Iris pigment epithelial cell (primary cell): ENCODE measurements around the gene ADD2.
"Not testable (repeated sequence)": the region's sequence is repeated elsewhere in the genome, so short reads cannot be mapped to it uniquely, and the experiment has no call there.

Experiments used
- DNase-seq: peaks from one replicate; pipeline ENCODE4 v3.0.0-alpha.2; 2011; ENCODE audit warnings: low read depth

Gene ADD2

DNA sequence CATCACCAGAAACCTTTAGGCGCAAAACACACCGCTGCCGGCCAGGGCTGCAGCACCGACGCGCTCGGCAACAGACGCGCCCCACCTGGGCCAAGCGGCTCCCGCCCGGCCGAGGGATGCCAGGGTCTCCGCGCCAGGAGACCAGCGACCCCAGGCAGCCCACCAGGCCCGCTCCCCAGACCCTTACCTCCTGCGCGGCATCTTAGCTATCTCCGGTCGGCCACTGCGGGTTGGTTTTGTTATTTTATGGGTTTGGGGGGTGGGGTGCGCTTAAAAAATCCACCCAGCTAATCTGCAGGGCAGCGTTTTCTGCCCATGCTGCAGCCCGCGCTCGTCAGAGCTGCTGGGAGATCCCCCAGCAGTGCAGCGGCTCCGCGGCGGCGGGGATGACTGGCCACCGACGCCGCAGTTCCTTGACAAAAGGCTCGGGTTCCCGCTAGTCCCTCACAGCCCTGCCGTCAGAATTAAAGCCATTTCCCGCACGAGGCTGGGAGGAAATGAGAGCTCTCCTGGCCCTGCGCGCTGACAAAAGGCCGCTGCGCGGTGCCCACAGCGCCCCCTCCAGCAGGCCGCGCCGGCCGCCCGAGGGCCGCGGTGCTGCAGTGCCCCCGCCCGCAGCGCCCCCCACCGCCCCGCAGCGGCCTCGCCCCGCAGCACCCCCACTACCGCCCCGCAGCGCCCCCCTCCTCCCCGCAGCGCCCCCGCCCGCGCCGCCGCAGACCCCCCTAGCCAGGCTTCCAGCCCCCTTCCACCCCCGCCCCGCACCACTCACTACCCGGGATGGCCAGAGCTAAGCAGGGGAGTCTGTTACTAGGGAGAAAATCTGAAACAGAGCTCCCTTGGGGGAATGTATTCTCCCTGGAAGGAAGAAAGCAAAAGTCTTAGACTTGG, at the start of gene ADD2:
Gene ADD2 (minus strand): TSS at position 502 of the 891 bp plus-strand sequence. CDS start 61,792 bp downstream, outside the sequence.
- peak; percentile 15 for DNase-seq

DNA sequence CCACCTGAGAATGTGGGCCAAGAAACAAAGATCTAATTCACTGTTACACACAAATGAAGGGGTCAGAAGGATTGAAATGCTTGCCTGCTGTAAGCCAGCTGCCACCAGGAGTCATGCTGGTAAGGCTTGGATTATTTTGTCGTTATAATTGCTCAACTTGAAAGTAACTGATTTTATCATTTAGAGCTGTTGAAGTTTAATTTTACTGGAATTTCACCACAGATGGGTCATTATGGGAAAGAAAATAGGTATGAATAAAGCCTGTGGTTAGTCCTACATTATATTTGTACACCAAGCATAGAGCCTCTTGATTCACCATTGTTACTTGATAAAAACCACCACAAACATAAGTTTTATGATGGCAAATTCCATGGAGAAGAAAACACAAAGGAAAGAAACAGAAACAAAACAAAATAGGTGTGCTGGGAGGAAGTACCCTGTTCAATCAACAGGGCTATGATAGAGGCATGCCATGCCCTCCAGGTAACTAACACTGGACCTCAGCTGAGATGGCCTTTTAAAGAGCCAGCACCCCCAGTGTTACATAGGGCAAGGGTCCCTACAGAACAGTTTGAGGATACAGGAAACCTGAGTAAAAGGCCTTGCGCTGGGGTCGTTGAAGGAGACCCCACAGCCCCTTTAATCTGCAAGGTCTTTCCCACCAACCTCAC, 49.4 kb upstream of the ADD2 start:
- no peak for DNase-seq

GRCh38 chr2:70816726-70817125, 48.7 kb upstream of the ADD2 start:
- no peak for DNase-seq

- no peak for DNase-seq
Observed at GRCh38 chr2:70808983-70809958, 41.3 kb upstream of the ADD2 start.

GRCh38 chr2:70807828-70808118, 39.8 kb upstream of the ADD2 start:
- DNase-seq = no peak

DNA sequence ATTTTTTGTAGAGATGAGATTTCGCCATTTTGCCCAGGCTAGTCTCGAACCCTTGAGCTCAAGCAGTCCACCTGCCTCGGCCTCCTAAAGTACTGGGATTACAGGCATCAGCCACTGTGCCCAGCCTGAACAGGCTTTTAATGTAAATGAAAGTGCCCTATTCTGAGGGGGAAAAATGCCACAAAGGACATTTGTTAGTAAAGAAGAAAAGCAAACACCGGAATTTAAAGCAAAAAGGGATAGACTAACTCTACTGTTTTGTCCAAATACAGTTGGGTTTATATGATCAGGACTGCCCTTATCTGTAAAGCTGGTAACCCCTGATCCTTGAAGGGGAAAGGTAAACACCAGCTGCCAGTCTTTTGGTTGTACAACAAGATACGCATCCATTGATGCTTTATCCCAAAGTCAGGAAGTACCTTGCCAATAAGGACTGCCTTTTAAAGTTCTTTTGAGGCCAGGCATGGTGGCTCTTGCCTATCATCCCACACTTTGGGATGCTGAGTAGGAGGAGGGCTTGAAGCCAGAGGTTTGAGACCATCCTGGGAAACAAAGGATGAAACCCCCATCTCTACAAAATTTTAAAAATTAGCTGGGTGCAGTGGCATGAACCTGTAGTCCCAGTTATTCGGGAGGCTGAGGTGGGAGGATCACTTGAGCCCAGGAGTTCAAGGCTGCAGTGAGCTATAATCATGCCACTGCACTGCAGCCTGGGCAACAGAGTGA, 39.3 kb upstream of the ADD2 start:
- DNase-seq = no peak

DNA sequence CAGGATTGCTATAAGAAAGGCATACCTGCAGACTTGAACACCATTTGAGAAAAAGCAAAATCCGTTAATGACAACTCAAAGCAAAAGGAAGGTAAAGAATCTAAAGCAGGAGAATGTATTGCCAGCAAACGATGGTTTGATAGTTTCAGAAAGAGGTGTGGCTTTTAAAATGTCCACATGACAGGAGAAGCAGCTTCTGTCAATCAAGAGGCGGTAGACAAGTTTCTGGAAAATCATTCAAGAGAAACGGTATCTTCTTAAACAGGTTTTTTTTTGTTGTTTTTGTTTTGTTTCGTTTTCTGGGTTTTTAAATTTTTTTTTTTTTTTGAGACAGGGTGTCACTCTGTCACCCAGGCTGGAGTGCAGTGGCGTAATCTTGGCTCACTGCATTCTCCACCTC, 38.6 kb upstream of the ADD2 start:
- DNase-seq = no peak

DNA sequence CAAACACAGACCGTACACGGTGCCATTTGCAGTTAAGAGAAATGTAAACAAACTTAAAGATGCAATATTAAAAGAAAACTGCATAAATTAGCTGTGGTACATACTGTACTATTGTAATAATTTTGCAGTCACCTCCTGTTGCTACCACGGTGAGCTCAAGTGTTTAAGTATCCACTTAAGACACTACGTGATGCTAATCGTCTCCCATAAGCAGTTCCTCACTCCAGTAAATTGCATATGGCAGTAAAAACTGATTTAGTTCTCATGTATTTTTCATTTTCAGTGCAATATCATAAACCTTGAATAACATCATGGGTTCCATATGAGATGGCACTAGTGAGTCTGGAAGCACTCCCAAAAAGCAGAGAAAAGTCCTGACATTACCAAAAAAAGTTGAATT, 38.0 kb upstream of the ADD2 start:
- DNase-seq = no peak

GRCh38 chr2:70801607-70802263, 33.7 kb upstream of the ADD2 start:
- no peak for DNase-seq

GRCh38 chr2:70799706-70800105, 31.7 kb upstream of the ADD2 start:
- no peak for DNase-seq

DNA sequence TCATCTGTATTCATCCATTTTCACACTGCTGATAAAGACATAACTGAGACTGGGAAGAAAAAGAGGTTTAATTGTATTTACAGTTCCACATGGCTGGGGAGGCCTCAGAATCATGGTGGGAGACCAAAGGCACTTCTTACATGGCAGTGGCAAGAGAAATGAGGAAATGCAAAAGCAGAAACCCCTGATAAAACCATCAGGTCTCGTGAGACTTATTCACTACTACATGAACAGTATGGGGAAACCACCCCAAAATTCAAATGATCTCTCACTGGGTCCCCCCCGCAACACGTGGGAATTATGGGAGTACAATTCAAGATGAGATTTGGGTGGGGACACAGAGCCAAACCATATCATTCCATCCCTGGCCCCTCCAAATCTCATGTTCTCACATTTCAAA, 30.0 kb upstream of the ADD2 start:
- not testable (repeated sequence) for DNase-seq

DNA sequence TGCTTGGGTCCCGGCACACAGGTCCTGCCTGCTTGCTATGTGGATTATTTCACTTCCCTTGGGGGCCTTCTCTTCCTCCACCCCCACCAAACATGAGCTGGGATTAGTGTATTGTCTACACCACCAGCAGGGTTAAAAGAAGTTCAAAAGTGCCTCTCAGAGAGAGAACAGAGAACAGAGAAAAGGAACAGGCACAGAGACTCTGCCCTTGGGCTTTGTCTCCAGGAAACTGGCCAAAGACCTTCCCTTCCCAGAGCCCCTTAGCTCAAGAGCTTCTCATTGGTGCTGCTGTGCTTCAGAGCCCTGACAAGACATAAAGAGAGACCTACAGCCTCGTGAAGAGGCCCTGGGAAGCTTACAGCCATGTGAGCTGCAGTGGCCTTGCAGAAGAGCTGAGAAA, 29.5 kb upstream of the ADD2 start:
- no peak for DNase-seq

GRCh38 chr2:70796262-70796661, 28.3 kb upstream of the ADD2 start:
- no peak for DNase-seq

DNA sequence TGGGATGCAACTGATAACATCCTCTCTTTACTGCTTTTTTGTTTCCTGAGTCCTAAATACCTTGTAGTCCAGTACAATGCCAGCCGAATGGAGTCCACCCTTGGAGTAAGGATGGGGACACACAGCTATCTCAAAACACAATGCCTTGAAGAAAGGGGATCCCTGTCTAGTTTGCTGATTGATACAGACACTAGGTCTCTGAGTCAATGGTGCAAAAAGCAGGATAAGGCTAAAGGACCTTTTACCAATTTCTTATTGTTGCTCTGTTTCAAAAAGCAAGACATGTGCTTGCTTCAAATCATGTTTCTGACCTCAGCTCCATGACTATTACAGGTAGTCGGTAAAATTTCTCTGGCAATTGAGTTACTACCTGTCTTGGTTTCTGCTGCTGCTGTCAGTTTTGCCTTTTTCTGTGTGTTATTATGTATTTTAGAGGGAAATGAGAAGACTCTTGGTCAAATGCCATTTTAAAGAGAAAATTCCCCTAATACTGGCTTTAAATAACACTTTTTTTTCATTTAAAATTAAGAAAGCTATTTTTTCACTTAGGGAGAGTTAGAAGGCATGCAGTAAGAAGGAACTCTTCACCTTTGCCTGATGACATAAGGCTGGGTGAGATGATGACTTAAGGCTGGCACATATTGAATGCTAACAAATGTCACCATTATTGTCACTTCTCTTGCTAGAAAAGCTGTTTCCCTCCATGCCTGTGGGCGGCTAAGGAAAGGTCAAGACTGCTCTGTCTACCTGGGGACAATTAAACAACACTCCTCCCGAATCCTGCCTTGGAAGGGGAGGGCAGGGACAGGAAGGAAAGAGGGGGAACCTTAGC, 27.4 kb upstream of the ADD2 start:
- no peak for DNase-seq

DNA sequence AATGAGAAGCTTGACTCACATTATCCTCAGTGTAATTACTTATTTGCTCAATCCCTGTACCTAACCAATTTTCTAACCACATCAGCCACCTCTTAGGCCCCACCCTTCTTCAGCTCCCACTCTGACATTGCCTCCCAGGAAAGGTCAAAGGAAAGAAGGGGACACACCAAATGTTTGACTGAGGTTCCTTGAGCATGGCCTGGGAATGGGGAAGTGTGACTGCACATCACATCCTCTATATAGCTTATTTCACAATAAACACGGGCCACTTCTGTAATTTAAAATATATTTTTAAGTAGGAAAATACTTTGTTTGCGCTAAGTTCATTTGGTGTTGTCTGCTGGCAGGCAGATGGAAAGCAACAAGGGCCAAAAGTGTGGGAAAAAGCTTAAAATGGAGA, 25.4 kb upstream of the ADD2 start:
- DNase-seq = no peak

DNA sequence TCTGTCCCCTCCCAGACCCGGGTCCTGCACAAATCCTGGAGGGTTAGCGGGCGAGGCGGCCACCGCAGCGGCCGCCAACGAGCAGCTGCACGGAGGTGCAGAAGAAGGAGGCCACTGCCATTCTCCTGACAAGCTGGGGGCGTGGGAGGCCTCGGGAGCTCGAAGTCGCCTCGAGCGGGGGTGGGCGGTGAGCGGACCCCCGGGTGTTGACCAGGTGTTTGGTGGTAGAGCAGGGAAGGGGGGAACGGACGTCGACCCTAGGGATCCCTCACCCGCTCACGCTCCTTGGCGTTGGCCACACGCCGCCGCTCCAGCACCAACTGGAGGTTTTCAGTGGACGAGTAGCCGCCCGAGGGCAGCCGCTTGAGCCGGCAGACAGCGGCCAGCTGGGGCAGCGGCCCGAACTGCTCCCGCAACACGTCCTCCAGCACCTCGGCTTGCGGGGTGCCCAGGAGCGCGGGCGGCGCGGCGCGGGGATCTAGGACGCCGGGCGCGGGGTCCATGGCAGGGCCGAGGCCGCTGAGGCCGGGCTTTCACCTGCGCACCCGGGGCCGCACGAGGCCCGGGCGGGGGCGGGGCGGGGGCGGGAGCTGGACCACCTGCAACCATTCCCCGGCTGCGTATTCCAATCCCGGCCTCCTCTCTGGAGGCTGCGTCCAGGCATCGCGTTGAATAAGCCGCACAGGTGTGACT, 22.3 kb upstream of the ADD2 start, which contains the start of gene FIGLA:
Gene FIGLA (minus strand): TSS at position 508 of the 693 bp plus-strand sequence. CDS start 5 bp downstream, at position 503.
- DNase-seq = peak; percentile 3

GRCh38 chr2:70789304-70790135, 21.5 kb upstream of the ADD2 start:
- peak; percentile 61 for DNase-seq

GRCh38 chr2:70785137-70785911, 17.3 kb upstream of the ADD2 start:
- peak; percentile 20 for DNase-seq
